KG1 (cell line): ENCODE data around the gene CNGA3.

Source experiments
- DNase-seq: peaks from one replicate; lab custom pipeline; 2025; lab: John Stamatoyannopoulos, UW

Gene CNGA3

GRCh38 chr2:98329549-98329948, 16.7 kb upstream of the CNGA3 start:
- no peak for DNase-seq

DNA sequence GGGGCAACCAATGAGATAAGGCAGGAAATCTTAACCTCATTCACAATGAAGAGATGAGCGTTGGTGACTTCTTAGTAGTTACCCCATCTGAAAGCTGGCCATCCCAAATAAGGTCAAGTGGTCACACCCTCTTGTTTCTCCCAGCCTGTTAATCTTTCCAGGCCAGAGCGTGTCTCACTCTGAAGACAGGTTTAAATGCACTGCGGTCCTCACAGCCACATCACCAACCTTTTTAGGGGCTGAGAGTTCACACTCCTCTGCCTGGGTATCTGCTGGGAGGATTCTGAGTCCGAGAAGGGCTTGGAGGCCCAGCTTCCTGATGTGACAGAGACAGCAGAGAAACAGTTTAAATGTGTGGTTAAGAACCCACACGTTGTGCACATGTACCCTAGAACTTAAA, 13.3 kb upstream of the CNGA3 start:
- DNase-seq, result no peak

- DNase-seq, result no peak
These were observed 12.3 kb upstream of the CNGA3 start for GRCh38 chr2:98333922-98334321.

GRCh38 chr2:98334439-98335078, 11.7 kb upstream of the CNGA3 start:
- DNase-seq, result no peak

- DNase-seq, result no peak
These were observed 11.0 kb upstream of the CNGA3 start for GRCh38 chr2:98335271-98335670.

DNA sequence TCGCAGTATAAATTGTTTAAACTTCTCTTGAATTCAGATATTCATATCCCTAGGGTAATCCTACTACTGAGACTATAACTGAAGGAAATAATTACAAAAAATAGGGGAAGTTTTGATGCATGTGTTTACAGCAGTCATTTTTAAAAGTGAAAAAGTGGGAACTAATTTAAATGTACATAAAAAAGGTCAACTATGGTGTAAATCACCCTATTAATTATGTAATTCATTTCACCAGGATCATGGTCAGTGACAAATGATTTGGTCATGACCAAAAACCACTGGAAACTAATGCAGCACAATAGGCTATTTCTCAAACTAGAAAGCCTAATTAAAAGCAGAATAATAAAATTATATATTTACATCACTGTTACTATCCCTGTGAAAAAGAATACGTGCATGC, 5.0 kb upstream of the CNGA3 start:
- DNase-seq, result no peak

DNA sequence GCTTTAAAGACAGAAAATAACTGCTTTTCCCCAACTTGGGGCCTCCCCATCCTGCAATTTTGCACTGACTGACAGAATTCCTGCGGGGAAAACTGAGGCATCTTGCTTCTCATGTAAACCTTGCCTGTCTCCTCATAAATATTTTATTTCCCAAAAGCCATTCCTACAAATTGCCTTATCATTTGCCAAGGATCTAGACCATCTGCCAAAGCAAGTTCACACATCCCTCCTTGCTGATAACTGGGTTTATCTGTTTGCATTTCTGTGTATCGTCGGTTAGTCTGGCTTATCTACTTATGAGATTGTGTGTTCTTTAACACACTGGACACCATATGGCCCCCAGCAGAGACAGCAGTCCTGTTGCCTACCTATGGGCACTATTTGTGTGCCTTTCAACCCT, 3.0 kb upstream of the CNGA3 start:
- no peak for DNase-seq

GRCh38 chr2:98347298-98348065, 1.2 kb downstream of the CNGA3 start:
- no peak for DNase-seq

- DNase-seq, result no peak
These were observed 1.9 kb downstream of the CNGA3 start for GRCh38 chr2:98348066-98348561.

GRCh38 chr2:98350411-98350810, 4.2 kb downstream of the CNGA3 start:
- no peak for DNase-seq

DNA sequence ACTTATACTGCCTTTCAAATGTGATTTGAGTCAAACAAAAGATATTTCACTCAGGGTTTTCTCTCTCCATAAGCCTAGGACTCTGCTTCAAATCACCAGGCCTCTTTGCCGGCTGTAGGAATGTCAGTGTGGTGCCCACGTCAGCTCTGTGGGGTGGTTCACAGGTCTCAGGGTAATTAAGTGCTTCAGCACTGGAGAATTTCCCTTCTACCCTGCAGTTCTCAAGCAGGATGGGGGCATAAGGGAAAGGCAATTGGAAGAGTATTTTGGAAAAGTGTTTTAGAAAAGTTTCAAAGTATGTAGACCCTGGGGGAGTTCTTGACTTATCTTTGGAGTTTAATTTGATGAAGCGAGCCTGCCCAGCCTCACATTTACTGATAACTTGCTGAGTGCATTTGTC, 9.6 kb downstream of the CNGA3 start:
- DNase-seq, result no peak

GRCh38 chr2:98356729-98357128, 10.5 kb downstream of the CNGA3 start:
- DNase-seq, result no peak

DNA sequence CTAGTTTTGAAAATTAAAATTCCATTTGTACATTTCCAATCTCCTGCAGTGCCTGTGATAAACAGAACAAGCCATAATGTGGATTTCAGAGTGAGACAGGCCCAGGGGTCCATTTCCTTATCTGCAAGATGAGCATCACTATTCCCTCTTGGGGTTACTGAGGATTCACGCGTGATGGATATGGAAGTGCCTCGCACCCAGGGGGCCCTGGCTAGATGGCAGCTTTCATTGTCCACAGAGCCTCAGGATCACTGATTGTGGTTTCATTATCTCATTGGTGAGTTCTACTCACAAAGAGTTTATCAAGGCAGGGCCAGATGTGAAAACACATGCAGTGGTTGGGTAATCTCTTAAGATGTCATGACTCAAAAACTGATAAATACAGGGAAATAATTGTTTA, 11.6 kb downstream of the CNGA3 start:
- no peak for DNase-seq

GRCh38 chr2:98359986-98360385, 13.7 kb downstream of the CNGA3 start:
- DNase-seq, result no peak

- DNase-seq, result no peak
These were observed 21.5 kb downstream of the CNGA3 start for GRCh38 chr2:98367721-98368120.

DNA sequence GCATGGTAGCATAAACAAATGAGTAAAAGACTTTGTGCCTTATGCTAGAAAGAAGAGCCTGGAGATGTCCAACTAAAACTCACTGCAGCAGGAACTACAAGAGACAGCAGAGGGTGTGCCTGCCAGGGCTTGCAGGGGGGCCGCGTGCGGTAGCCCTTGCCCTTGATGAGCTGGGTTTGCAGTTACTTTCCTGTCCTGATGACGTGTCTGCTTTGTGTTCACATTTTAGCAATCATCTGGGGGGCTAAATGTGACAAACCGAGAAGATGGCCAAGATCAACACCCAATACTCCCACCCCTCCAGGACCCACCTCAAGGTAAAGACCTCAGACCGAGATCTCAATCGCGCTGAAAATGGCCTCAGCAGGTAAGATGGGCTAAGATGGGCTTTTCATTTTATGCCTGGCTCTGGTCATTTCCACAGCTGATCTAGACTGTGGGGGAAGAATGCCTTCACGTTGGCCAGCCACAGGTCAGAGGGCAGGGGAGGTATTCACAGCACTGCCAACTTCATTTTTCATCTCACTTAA, 23.5 kb downstream of the CNGA3 start:
- no peak for DNase-seq

DNA sequence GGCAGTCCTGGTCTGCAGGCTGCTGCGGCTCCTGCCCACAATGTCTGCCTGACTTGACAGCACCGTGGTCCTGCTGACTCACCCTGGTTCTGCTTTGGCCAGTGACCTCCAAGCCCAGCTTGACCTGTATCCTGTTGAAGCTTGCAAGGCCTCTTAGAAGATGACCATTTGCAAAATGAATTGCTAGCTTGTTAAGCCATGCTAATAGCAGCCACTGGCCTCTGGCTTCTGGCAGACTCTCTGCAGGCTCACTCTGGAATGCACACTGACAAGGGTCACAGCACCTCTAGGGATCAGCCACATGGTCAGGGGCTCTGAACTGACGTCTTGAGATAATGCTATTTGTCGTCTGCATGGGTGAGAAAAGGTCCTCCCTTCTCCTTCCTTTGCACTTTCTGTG, 25.9 kb downstream of the CNGA3 start:
- no peak for DNase-seq

DNA sequence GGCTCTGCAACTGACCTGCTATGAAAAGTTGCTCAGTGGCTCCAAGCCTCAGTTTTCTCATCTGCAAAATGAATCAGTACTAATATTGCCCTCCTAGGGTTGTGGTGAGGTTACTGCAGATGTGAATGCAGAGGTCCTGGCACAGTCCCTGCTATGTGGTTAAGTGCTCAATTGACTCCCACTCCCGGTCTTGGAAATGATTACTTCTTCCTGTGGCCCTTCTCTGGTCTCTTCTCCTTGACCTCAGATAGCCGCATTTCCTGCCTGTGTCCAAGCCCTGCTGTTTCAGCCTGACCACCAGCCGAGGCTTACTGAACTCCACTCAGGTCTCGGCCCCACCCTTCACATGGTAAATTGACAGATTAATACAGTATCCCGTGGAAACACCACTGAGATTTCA, 26.3 kb downstream of the CNGA3 start:
- DNase-seq, result no peak

DNA sequence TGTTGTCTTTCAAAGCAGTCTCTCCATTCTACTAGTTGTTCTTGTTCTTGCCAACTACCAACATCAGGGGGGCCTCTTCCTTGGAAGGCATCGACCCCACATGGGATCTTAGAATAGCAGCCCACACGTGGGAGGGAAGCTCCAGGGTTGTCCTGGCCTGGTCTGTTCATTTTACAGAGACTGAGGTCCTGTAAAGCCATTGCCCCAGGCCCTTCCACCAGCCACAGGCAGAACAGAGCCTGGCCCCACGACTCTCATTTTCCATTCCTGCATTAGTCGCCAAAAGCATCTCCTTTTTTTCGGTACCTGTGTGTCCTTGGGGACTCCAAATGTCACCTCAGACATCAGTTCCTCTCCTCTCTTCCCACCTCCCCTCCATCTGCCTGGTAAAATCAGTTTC, 28.0 kb downstream of the CNGA3 start:
- DNase-seq, result no peak

DNA sequence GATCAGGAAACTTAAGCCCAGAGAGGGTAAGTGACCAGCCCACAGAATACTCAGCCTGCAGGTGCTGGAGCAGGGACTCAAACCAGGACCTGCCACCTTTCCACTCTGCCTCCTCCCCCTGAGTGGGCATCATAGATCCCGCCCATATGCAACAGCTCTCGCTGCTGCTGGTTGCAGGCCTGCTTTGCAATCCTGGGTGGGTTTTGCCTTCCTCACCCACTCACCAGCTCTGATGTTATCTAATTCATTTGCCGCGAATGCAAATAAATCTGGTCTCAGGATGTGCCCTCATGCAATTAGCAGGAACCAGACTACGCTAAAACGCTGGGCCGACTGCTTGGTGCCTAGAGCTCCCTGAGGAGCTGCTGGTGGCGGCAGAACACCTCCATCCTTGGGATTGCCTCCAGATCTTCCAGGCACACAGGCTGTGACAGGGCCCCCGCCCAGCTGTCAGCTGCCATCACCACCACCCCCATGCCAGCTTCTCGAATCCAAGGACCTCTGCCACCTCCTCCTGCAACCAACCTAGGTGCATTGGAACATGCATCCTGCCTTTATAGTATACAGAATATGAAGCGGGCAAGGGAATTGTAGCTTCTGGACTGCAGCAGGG, 28.8 kb downstream of the CNGA3 start:
- no peak for DNase-seq

GRCh38 chr2:98376301-98376910, 30.1 kb downstream of the CNGA3 start:
- no peak for DNase-seq

GRCh38 chr2:98376996-98377395, 30.7 kb downstream of the CNGA3 start:
- DNase-seq, result no peak

GRCh38 chr2:98377544-98377943, 31.3 kb downstream of the CNGA3 start:
- no peak for DNase-seq
